Neuronal stem cell (in vitro differentiated cells): ENCODE measurements around the gene HEYL.

ENCODE experiments used
- DNase-seq: peaks from one replicate; pipeline ENCODE4 v3.0.0-alpha.2; 2013; ENCODE audit warnings: low spot score
- H2AFZ ChIP-seq: one replicate; pipeline ENCODE4 v1.6.1; 2013; ENCODE audit warnings: mild to moderate bottlenecking, low read length, inconsistent platforms
- H2AK5ac ChIP-seq: 2 replicates; pipeline ENCODE4 v1.6.1; 2013; ENCODE audit warnings: low read depth, mild to moderate bottlenecking, inconsistent platforms, low read length, moderate library complexity, mixed read lengths
- H2BK120ac ChIP-seq: 2 replicates; pipeline ENCODE4 v1.6.1; 2013; ENCODE audit warnings: low read depth, mild to moderate bottlenecking, inconsistent platforms, low read length, moderate library complexity, mixed read lengths
- H2BK12ac ChIP-seq: one replicate; pipeline ENCODE4 v1.6.1; 2013; ENCODE audit warnings: low read length, inconsistent platforms
- H2BK15ac ChIP-seq: 2 replicates; pipeline ENCODE4 v1.6.1; 2013; ENCODE audit warnings: mild to moderate bottlenecking, low read length, inconsistent platforms, mixed read lengths
- H2BK5ac ChIP-seq: one replicate; pipeline ENCODE4 v1.6.1; 2013; ENCODE audit warnings: inconsistent platforms, mild to moderate bottlenecking, low read length, moderate library complexity
- H3K14ac ChIP-seq: one replicate; pipeline ENCODE4 v1.6.1; 2013; ENCODE audit warnings: low read length, inconsistent platforms
- H3K18ac ChIP-seq: 2 replicates; pipeline ENCODE4 v1.6.1; 2013; ENCODE audit warnings: low read length, inconsistent platforms
- H3K23ac ChIP-seq: 2 replicates; pipeline ENCODE4 v1.6.1; 2013; ENCODE audit warnings: low read depth, mild to moderate bottlenecking, mixed read lengths, low read length, inconsistent platforms; ENCODE audit not compliant: poor library complexity
- H3K27ac ChIP-seq: replicated peaks from 3 replicates; pipeline ENCODE4 v1.5.1; 2013; ENCODE audit warnings: low read length, inconsistent platforms
- H3K27me3 ChIP-seq, 3 experiments: 2 replicates each; pipeline ENCODE4 v1.6.1; 2013; ENCODE audit warnings: low read length in 3 of 3, mild to moderate bottlenecking in 2 of 3, inconsistent platforms in 1 of 3, low read depth in 1 of 3, mixed read lengths in 1 of 3, moderate library complexity in 1 of 3; ENCODE audit not compliant: control insufficient read depth in 3 of 3, insufficient read depth in 3 of 3
- H3K36me3 ChIP-seq, 2 donors: replicated peaks in 1 of 2; 2 replicates each; pipeline ENCODE4 v1.6.1; 2013; ENCODE audit warnings: low read length in 2 of 2; ENCODE audit not compliant: control insufficient read depth in 2 of 2, insufficient read depth in 2 of 2
- H3K4ac ChIP-seq: 2 replicates; pipeline ENCODE4 v1.6.1; 2013; ENCODE audit warnings: inconsistent platforms, mild to moderate bottlenecking, low read length, moderate library complexity
- H3K4me1 ChIP-seq, 2 donors: 1 replicate in 1 of 2; 2 replicates in 1 of 2; pipeline ENCODE4 v1.6.1; 2013; ENCODE audit warnings: low read length in 2 of 2, low read depth in 1 of 2; ENCODE audit not compliant: control insufficient read depth in 2 of 2, insufficient read depth in 1 of 2
- H3K4me2 ChIP-seq: one replicate; pipeline ENCODE4 v1.6.1; 2013; ENCODE audit warnings: mild to moderate bottlenecking, low read length, inconsistent platforms; ENCODE audit not compliant: insufficient read depth, poor library complexity, severe bottlenecking
- H3K4me3 ChIP-seq, 2 donors: 2 replicates each; pipeline ENCODE4 v1.5.1; 2013; ENCODE audit warnings: low read length in 2 of 2, mild to moderate bottlenecking in 2 of 2, inconsistent platforms in 1 of 2, moderate library complexity in 1 of 2
- H3K79me1 ChIP-seq: one replicate; pipeline ENCODE4 v1.6.1; 2013; ENCODE audit warnings: low read depth, mild to moderate bottlenecking, inconsistent platforms, low read length, moderate library complexity
- H3K9ac ChIP-seq: one replicate; pipeline ENCODE4 v1.6.1; 2013; ENCODE audit warnings: mild to moderate bottlenecking, low read depth, low read length, inconsistent platforms; ENCODE audit not compliant: poor library complexity
- H3K9me3 ChIP-seq, 2 donors: replicated peaks in 1 of 2; 2 replicates each; pipeline versions ENCODE3 to v1.6.1; 2013; ENCODE audit warnings: low read length in 2 of 2, mild to moderate bottlenecking in 2 of 2, inconsistent platforms in 1 of 2, low read depth in 1 of 2, mixed read lengths in 1 of 2, moderate library complexity in 1 of 2; ENCODE audit not compliant: control insufficient read depth in 2 of 2, insufficient read depth in 1 of 2
- H4K8ac ChIP-seq: one replicate; pipeline ENCODE4 v1.6.1; 2013; ENCODE audit warnings: low read depth, mild to moderate bottlenecking, inconsistent platforms, low read length, moderate library complexity
- H4K91ac ChIP-seq: one replicate; pipeline ENCODE4 v1.6.1; 2013; ENCODE audit warnings: low read length, low read depth, mild to moderate bottlenecking, inconsistent platforms; ENCODE audit not compliant: poor library complexity
- WGBS, 2 donors: extraction: QIAGEN DNeasy Blood & Tissue Kit; methylation state at CpG; one replicate each; pipeline ENCODE4 v1.1.7; 2013; ENCODE audit warnings: missing lambda C conversion rate in 2 of 2, mixed read lengths in 1 of 2; ENCODE audit not compliant: insufficient read length in 2 of 2, insufficient replicate concordance in 1 of 2; ENCODE audit errors: extremely low coverage in 2 of 2; 5-methylcytosine and 5-hydroxymethylcytosine counted together

HEYL gene

GRCh38 chr1:39672551-39672947, 33.1 kb upstream of the HEYL start:
- H3K79me1 ChIP-seq = no peaks in the 10 kb centered on the region
- H2BK5ac ChIP-seq = no peak overlapping the region
- no peaks in the 10 kb centered on the region for H3K36me3 ChIP-seq
- no peak overlapping the region for H4K8ac ChIP-seq
- H2BK15ac ChIP-seq = no peak overlapping the region
- no peak overlapping the region for H4K91ac ChIP-seq
- H3K9ac ChIP-seq = no peak overlapping the region
- peaks cover 0 to 1% of the 10 kb centered on the region in 2 donors for H3K9me3 ChIP-seq
- no peak overlapping the region for H2BK120ac ChIP-seq
- H2BK12ac ChIP-seq = no peak overlapping the region
- H3K4me2 ChIP-seq = peak overlapping the region; percentile 95
- H3K4me1 ChIP-seq = peaks cover 5 to 8% of the 10 kb centered on the region in 2 donors
- WGBS, 2 donors = no CpG with 5 or more reads among the region's 12 CpGs
- no peak overlapping the region for H3K14ac ChIP-seq
- peak overlapping the region; percentile 40 to 73 for H3K4me3 ChIP-seq
- H3K4ac ChIP-seq = no peak overlapping the region
- no peak overlapping the region for H3K27ac ChIP-seq
- no peak overlapping the region for H3K18ac ChIP-seq
- peaks cover 6 to 76% (median 56%) of the 10 kb centered on the region in 3 experiments for H3K27me3 ChIP-seq
- H2AFZ ChIP-seq = peak overlapping the region; percentile 92
- no peak overlapping the region for H2AK5ac ChIP-seq
- no peak for DNase-seq
- no peak overlapping the region for H3K23ac ChIP-seq

- peak; percentile 31 for DNase-seq
- H3K23ac ChIP-seq = no peak within 1 kb of the TSS
- no peak within 1 kb of the TSS for H3K27ac ChIP-seq
- no peak within 1 kb of the TSS for H4K8ac ChIP-seq
- no peak within 1 kb of the TSS for H2BK12ac ChIP-seq
- peaks cover 0 to 1% of the 10 kb centered on the region in 2 donors for H3K9me3 ChIP-seq
- peak within 1 kb of the TSS; percentile 40 to 73 for H3K4me3 ChIP-seq
- peak within 1 kb of the TSS; percentile 95 for H3K4me2 ChIP-seq
- H2BK15ac ChIP-seq = no peak within 1 kb of the TSS
- no peaks in the 10 kb centered on the region for H3K36me3 ChIP-seq
- peaks cover 5 to 8% of the 10 kb centered on the region in 2 donors for H3K4me1 ChIP-seq
- peak within 1 kb of the TSS; percentile 83 for H3K18ac ChIP-seq
- peak within 1 kb of the TSS; percentile 17 for H2AK5ac ChIP-seq
- H3K9ac ChIP-seq = peak within 1 kb of the TSS; percentile 31
- H3K27me3 ChIP-seq = peaks cover 6 to 77% (median 56%) of the 10 kb centered on the region in 3 experiments
- H2BK5ac ChIP-seq = no peak within 1 kb of the TSS
- no peaks in the 10 kb centered on the region for H3K79me1 ChIP-seq
- no peak within 1 kb of the TSS for H3K4ac ChIP-seq
- WGBS, 2 donors = no CpG with 5 or more reads among the region's 55 CpGs
- no peak within 1 kb of the TSS for H4K91ac ChIP-seq
- no peak within 1 kb of the TSS for H2BK120ac ChIP-seq
- no peak within 1 kb of the TSS for H3K14ac ChIP-seq
- peak within 1 kb of the TSS; percentile 92 for H2AFZ ChIP-seq
Measured at GRCh38 chr1:39671793-39672550, 32.5 kb upstream of the HEYL start, which contains the start of gene NT5C1A. NT5C1A (minus strand) TSS chr1:39672107; CDS start chr1:39672038, 69 bp downstream.

- no peak overlapping the region for H3K27ac ChIP-seq
- H3K4me3 ChIP-seq = peak overlapping the region; percentile 40 to 73
- no peak overlapping the region for H4K91ac ChIP-seq
- H2AK5ac ChIP-seq = peak overlapping the region; percentile 17
- no peak overlapping the region for H3K4ac ChIP-seq
- H3K79me1 ChIP-seq = no peaks in the 10 kb centered on the region
- H2BK120ac ChIP-seq = no peak overlapping the region
- WGBS, 2 donors = no CpG with 5 or more reads among the region's 26 CpGs
- no peak overlapping the region for H2BK12ac ChIP-seq
- no peak overlapping the region for H3K9ac ChIP-seq
- H3K36me3 ChIP-seq = no peaks in the 10 kb centered on the region
- peaks cover 6 to 80% (median 56%) of the 10 kb centered on the region in 3 experiments for H3K27me3 ChIP-seq
- H3K4me1 ChIP-seq = peaks cover 5 to 8% of the 10 kb centered on the region in 2 donors
- H4K8ac ChIP-seq = no peak overlapping the region
- no peak for DNase-seq
- peaks cover 0 to 1% of the 10 kb centered on the region in 2 donors for H3K9me3 ChIP-seq
- H2BK15ac ChIP-seq = no peak overlapping the region
- no peak overlapping the region for H3K14ac ChIP-seq
- peak overlapping the region; percentile 95 for H3K4me2 ChIP-seq
- peak overlapping the region; percentile 83 for H3K18ac ChIP-seq
- peak overlapping the region; percentile 92 for H2AFZ ChIP-seq
- no peak overlapping the region for H3K23ac ChIP-seq
- no peak overlapping the region for H2BK5ac ChIP-seq
Measured at GRCh38 chr1:39671433-39671792, 32.0 kb upstream of the HEYL start.

GRCh38 chr1:39670689-39671088, 31.2 kb upstream of the HEYL start:
- Histone ChIP-seq H2AFZ (no peak overlapping the region), H3K4ac (no peak overlapping the region), H2BK15ac (no peak overlapping the region), H2BK12ac (no peak overlapping the region), H2AK5ac (no peak overlapping the region), H4K91ac (no peak overlapping the region), H3K79me1 (no peaks in the 10 kb centered on the region), H3K4me2 (no peak overlapping the region), H3K9me3 (peaks cover 0 to 1% of the 10 kb centered on the region in 2 donors), H4K8ac (no peak overlapping the region), H3K23ac (no peak overlapping the region), H3K4me3 (no peak overlapping the region), H3K9ac (no peak overlapping the region), H3K18ac (no peak overlapping the region), H3K4me1 (peaks cover 5 to 8% of the 10 kb centered on the region in 2 donors), H3K27ac (no peak overlapping the region), H3K27me3 (peaks cover 6 to 87% (median 63%) of the 10 kb centered on the region in 3 experiments), H2BK120ac (no peak overlapping the region), H2BK5ac (no peak overlapping the region), H3K36me3 (no peaks in the 10 kb centered on the region), H3K14ac (no peak overlapping the region)
- no peak for DNase-seq
- no CpG with 5 or more reads among the region's 1 CpG for WGBS, 2 donors
